Epidermal melanocyte (primary cell): Measurements from ENCODE around the gene INO80C.
"Not testable (repeated sequence)": the region's sequence is repeated elsewhere in the genome, so short reads cannot be mapped to it uniquely, and the experiment has no call there.

Experiments used
- DNase-seq: peaks from one replicate; pipeline ENCODE4 v3.0.0; 2011; ENCODE audit warnings: low spot score; ENCODE audit not compliant: insufficient read length

The INO80C gene

GRCh38 chr18:35460736-35461161, 37.0 kb downstream of the INO80C start:
- no peak for DNase-seq

GRCh38 chr18:35459997-35460396, 37.8 kb downstream of the INO80C start:
- DNase-seq = no peak

- peak; percentile 23 for DNase-seq
These were observed 38.9 kb downstream of the INO80C start for GRCh38 chr18:35458677-35459441.

- no peak for DNase-seq
These were observed 39.5 kb downstream of the INO80C start for GRCh38 chr18:35458271-35458670.

- no peak for DNase-seq
These were observed 40.5 kb downstream of the INO80C start for GRCh38 chr18:35457140-35457704.

GRCh38 chr18:35455926-35456763, 41.6 kb downstream of the INO80C start:
- no peak for DNase-seq

GRCh38 chr18:35454803-35455202, 43.0 kb downstream of the INO80C start:
- DNase-seq = no peak

DNA sequence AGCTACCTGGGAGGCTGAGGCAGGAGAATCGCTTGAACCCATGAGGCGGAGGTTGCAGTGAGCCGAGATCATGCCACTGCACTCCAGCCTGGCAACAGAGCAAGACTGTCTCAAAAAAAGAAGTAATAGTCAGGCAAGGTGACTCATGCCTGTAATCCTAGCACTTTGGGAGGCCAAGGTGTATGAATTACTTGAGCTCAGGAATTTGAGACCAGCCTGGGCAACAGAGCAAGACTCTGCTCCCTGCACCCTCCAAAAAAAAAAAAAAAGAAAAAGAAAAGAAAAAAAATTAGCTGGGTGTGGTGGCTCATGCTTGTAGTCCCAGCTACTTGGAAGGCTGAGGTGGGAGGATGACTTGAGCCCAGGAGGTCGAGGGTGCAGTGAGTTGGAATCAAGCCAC, 44.7 kb downstream of the INO80C start:
- DNase-seq = not testable (repeated sequence)

GRCh38 chr18:35451916-35452315, 45.8 kb downstream of the INO80C start:
- no peak for DNase-seq

DNA sequence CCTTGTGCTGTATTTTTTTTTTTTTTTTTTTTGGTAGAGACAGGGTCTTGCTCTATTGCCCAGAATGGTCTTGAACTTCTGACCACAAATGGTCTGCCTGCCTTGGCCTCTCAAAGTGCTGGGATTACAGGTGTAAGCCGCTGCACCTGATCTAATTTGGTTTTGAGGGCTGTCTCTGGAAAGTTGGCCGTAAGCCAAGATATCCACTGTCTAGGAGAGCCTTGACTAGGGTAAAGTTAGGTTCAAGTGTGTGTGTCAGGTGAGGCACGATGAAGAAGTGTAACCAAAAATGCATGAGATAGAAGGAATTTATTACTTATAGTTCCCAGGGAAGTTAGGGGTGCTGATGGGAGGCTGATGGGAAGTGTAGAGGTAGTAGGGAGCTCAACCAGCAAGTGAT, 46.7 kb downstream of the INO80C start:
- DNase-seq = no peak

- no peak for DNase-seq
These were observed 53.1 kb downstream of the INO80C start for GRCh38 chr18:35444636-35445035.

GRCh38 chr18:35443847-35444246, 53.9 kb downstream of the INO80C start:
- no peak for DNase-seq

DNA sequence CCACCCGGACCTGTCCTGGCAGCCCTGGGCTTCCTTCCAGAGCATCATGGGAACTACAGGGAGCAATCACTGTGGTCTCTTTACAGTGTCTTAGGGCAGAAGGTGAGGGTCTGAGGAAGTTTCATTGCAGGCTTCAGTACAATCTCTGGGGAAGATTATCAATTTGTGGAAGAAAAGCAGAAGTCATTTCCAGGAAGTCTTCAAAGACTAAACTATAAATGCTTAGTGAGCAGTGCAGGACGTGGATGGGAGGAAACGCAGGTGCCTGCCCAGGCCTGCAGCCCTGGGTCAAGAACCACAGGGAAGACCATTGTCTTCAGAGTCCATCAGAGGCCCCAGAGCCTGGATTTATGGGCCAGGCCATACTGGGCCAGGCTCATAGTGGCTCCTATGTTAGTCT, 54.3 kb downstream of the INO80C start:
- DNase-seq = no peak

GRCh38 chr18:35442701-35443100, 55.1 kb downstream of the INO80C start:
- no peak for DNase-seq

GRCh38 chr18:35441857-35442595, 55.7 kb downstream of the INO80C start:
- DNase-seq = peak; percentile 25

GRCh38 chr18:35438480-35439234, 59.1 kb downstream of the INO80C start:
- DNase-seq = no peak

GRCh38 chr18:35437836-35438235, 59.9 kb downstream of the INO80C start:
- DNase-seq = no peak

- DNase-seq = no peak
These were observed 61.6 kb downstream of the INO80C start for GRCh38 chr18:35436076-35436649.

DNA sequence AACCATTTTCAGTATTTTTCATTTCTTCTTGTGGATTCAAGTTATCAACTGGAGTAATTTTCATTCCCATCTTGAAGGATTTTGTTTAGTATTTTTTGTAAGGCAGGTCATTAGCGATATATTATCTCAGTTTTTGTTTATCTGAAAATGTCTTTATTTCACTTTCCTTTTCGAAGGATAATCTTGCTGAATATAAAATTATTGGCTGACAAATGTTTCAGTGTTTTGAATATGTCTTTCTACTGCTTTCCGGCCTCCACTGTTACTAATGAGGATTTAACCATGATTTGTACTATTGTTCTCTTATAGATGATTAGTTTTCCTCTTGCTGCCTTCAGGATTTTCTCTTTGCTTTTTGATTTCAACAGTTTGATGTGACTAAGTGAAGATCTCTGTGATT, 62.4 kb downstream of the INO80C start:
- DNase-seq = no peak

GRCh38 chr18:35432565-35433001, 65.2 kb downstream of the INO80C start:
- DNase-seq = peak; percentile 79
